HG03159 (cell line): ENCODE results near the gene AMD1.

Experiments used
- ATAC-seq: cut with Tn5 transposase; IDR thresholded peaks from one replicate; pipeline ENCODE4 v1.9.1; 2021; ENCODE audit warnings: mild to moderate bottlenecking, moderate library complexity; ENCODE audit not compliant: unreplicated experiment

Gene AMD1

DNA sequence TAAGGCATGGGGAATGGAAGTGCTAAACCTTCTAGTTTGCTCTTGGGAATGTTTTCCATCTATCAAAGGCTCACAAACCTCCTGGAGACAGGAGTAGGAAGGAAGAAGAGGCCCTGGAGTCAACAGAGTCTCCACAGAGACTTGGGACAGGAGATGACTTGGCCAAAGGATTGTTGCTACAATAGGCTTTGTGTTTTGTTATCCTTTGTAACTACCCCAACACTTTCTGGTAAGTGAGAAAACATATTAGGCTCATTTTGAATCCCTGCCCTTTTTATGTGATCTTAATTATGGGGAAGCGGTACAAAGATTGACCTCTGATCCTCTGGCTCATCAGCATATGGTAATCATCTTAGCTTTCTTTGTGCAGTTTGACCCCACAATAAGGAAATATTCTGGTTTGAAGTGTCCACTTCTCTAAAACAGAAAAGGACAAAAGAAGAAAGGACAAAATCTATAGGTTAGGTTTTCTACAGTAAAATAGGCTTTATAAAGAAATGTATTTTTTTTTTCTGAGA, 59.9 kb downstream of the AMD1 start:
- ATAC-seq: no peak

DNA sequence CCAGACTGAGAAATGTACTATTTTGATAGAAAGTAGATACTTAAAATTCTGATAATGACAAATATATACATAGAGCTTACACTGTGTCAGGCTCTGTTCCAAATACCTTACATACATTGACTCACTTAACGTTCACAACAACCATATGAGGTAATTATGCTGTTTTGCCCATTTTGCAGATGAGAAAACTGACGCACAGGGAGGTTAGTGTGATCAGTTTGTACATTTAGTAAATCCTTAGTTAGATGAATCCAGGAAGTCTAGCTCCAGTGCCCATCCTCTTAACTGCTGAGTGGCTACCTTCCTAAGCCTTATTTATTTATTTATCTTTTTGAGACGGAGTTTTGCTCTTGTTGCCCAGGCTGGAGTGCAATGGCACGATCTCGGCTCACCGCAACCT, 60.6 kb downstream of the AMD1 start:
- ATAC-seq: no peak

DNA sequence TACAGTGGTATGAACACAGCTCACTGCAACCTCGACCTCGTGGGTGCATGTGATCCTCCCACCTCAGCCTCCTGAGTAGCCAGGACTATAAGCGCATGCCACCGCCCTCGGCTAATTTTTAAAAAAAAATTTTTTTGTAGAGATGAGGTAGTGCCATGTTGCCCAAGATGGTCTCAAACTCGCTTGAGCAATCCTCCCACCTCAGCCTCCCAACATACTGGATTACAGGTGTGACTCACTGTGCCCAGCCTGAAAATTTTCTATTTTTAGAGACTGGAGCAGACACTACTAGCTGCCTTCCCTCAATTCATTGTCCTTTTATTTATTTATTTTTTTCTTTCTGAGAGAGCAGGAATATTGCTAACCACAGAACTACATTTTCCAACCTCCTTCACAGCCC, 63.6 kb downstream of the AMD1 start:
- no peak for ATAC-seq

DNA sequence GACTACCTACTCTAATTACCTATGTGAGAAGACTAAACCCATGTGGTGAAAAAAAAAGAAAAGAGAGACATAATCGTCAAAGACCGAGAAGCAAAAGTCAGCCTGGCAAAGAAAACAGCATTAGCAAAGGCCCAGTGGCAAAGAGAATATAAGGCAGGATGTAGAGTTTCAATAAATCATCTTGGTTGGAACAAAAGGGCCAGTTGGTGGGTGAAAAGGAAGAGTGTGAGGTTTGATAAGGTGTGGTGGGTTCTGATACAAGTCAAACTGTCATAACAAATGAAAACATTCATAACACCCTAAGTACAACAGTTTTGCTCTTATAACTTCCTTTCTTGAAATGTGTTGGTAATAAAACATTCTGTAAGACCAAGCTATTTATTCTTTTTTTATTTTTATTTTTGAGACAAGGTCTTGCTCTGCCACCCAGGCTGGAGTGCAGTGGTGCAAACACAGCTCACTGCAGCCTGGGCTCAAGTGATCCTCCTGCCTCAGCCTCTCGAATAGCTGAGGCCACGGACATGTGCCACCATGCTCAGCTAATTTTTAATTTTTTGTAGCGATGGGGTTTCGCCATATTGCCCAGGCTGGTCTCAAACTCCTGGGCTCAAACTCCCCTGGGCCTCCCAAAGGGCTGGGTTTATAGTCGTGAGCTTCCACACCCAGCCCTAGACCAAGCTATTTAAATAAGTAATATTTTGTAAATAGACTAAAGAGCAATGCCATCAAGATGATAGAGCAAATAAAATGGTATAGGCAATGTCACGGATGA, 65.0 kb downstream of the AMD1 start:
- no peak for ATAC-seq

DNA sequence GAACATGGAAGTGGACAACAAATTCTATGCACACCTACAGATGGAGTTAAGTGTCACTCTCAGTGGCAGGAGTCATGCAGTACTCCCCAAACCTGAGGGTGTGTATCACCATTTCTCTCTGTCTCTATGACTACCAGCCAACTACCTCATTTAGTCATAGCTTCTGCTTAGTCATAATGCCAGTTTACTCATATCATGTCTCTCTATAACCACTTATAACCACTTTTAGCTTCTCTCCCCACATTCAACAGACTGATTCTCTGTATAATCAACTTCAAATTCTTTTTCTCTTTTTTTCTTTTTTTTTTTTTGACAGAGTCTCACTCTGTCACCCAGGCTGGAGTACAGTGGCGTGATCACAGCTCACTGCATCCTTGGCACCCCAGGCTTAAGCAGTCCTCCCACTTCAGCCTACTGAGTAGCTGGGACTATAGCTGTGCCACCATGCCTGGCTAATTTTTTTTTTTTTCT, 70.1 kb downstream of the AMD1 start:
- ATAC-seq: peak; percentile 100
